GM12878 (cell line): ENCODE data around the gene TK1. TPM values are rescaled to one million over a fixed set of nuclear protein-coding genes. Genes with fewer than 3 reads are reported as not detected.

Experiments used
- ATAC-seq: fragments of 200-7000 bp; cut with Tn5 transposase; 3 replicates; pipeline ENCODE4 v1.9.1; 2020; ENCODE audit warnings: mild to moderate bottlenecking, moderate library complexity
- BruUV-seq: library from RNA; stranded (reverse); fragments of 400-500 nt; replicated peaks from 2 replicates; lab custom pipeline; 2021; lab: Mats Ljungman, UMichigan
- CTCF ChIA-PET: fragments of 300-600 bp; sonication (Branson Sonifier 250); formaldehyde crosslinking; extraction: SDS; loops from one replicate; lab custom pipeline; 2021; ENCODE audit warnings: inconsistent platforms; lab: Yijun Ruan, JAX
- POLR2A ChIA-PET: fragments of 350-600 bp; formaldehyde crosslinking; extraction: SDS; loops from one replicate; lab custom pipeline; 2021; ENCODE audit warnings: inconsistent platforms; lab: Charles Lee
- RAD21 ChIA-PET: fragments of 300-600 bp; sonication (Branson Sonifier 250); formaldehyde crosslinking; loops from one replicate; lab custom pipeline; 2023; ENCODE audit warnings: antibody characterized with exemption; ENCODE audit not compliant: unreplicated experiment; lab: Charles Lee
- SMC1A ChIA-PET: fragments of 300-600 bp; sonication (Branson Sonifier 250); formaldehyde crosslinking; loops from one replicate; lab custom pipeline; 2023; ENCODE audit not compliant: unreplicated experiment, uncharacterized antibody; lab: Charles Lee
- DNase-seq: peaks from one replicate; pipeline ENCODE4 v3.0.0-alpha.2; 2011; ENCODE audit warnings: low read depth, low spot score
- FAIRE-seq: peaks from 3 replicates; lab custom pipeline; 2011; peaks lifted over from hg19 to GRCh38; lab: Jason Lieb, UNC
- H2AFZ ChIP-seq: 2 replicates; pipeline ENCODE4 v1.6.0; 2011; ENCODE audit warnings: low read depth, low read length, control low read depth; ENCODE audit not compliant: control insufficient read depth
- H3K27ac ChIP-seq: 2 replicates; pipeline ENCODE4 v1.5.1; 2011; ENCODE audit warnings: control low read depth; ENCODE audit not compliant: control insufficient read depth, insufficient read depth
- H3K27me3 ChIP-seq, 2 experiments: replicated peaks in 1 of 2; 2 replicates each; pipeline versions ENCODE4 v1.6.0 to v1.6.1; 2011; ENCODE audit warnings: low read length in 1 of 2; ENCODE audit not compliant: control insufficient read depth in 2 of 2, insufficient read depth in 2 of 2
- H3K36me3 ChIP-seq, 2 experiments: 2 replicates each; pipeline ENCODE4 v1.5.1; 2011; ENCODE audit warnings: low read length in 1 of 2; ENCODE audit not compliant: control insufficient read depth in 2 of 2, insufficient read depth in 2 of 2
- H3K4me1 ChIP-seq: 2 replicates; pipeline ENCODE4 v1.6.1; 2011; ENCODE audit warnings: mild to moderate bottlenecking, low read length, moderate library complexity, mixed read lengths; ENCODE audit not compliant: control insufficient read depth, insufficient read depth
- H3K4me2 ChIP-seq: 2 replicates; pipeline ENCODE4 v1.6.0; 2011; ENCODE audit warnings: control low read depth; ENCODE audit not compliant: control insufficient read depth, insufficient read depth
- H3K4me3 ChIP-seq: fragments of 200-600 bp; sonication (generic); 2 replicates; pipeline ENCODE4 v1.5.1; 2016
- H3K79me2 ChIP-seq: 2 replicates; pipeline ENCODE4 v1.6.0; 2011; ENCODE audit warnings: low read length; ENCODE audit not compliant: control insufficient read depth, insufficient read depth
- H3K9ac ChIP-seq: 2 replicates; pipeline ENCODE4 v1.8.0; 2011; ENCODE audit warnings: low read length, control low read depth, mixed read lengths; ENCODE audit not compliant: control insufficient read depth, insufficient read depth
- H3K9me3 ChIP-seq: replicated peaks from 3 replicates; pipeline ENCODE4 v1.5.1; 2011; ENCODE audit warnings: mild to moderate bottlenecking, low read length; ENCODE audit not compliant: control insufficient read depth, insufficient read depth
- H4K20me1 ChIP-seq: 2 replicates; pipeline ENCODE4 v1.6.0; 2011; ENCODE audit not compliant: control insufficient read depth, insufficient read depth
- ATF7 ChIP-seq: fragments of 450-650 bp; IDR thresholded peaks from 2 replicates; pipeline ENCODE4 v1.6.1; 2016; ENCODE audit warnings: low read depth, mild to moderate bottlenecking
- CBFB ChIP-seq: IDR thresholded peaks from 2 replicates; pipeline ENCODE4 v1.6.1; 2016; ENCODE audit warnings: antibody characterized with exemption, low read depth
- CREB1 ChIP-seq: IDR thresholded peaks from 2 replicates; pipeline ENCODE4 v1.6.1; 2012; ENCODE audit warnings: low read depth, mild to moderate bottlenecking, inconsistent platforms
- SP1 ChIP-seq: IDR thresholded peaks from one replicate; pipeline ENCODE4 v1.6.1; 2011; ENCODE audit warnings: low read depth, low read length
- WGBS: methylation state at CpG from one replicate; pipeline ENCODE4 v1.1.6; 2016; ENCODE audit warnings: low lambda C conversion rate; ENCODE audit not compliant: insufficient replicate concordance, insufficient coverage; ENCODE audit errors: missing lambda C conversion rate; 5-methylcytosine and 5-hydroxymethylcytosine counted together
- in situ Hi-C: fragments of 300-500 bp; cut with MboI; formaldehyde crosslinking; loops from 9 replicates; pipeline ENCODE4 v1.14.3; 2018; ENCODE audit warnings: mixed read lengths
- intact Hi-C: fragments of 100-400 bp; cut with micrococcal nuclease; formaldehyde crosslinking; loops from one replicate; pipeline ENCODE4 v1.14.2; 2022; ENCODE audit not compliant: unreplicated experiment
- polyA plus RNA-seq, 11 experiments: library from polyadenylated mRNA; depleted of rRNA in 4 of 11; unstranded in 6 of 11; stranded (reverse) in 5 of 11; fragments of >200 nt; fragmentation: Nextera tagmentation in 4 of 11; fragmentation: Illumina TruSeq in 1 of 11; extraction: Ambion mirVana in 4 of 11; extraction: Trizol in 1 of 11; gene quantifications; 1 replicate in 1 of 11; 2 replicates in 10 of 11; pipeline versions ENCODE4 v1.2.1 to v1.2.3, GENCODE V29; 2011 to 2016; ENCODE audit warnings: inconsistent platforms in 2 of 11, missing spikeins in 2 of 11, low read depth in 1 of 11
- total RNA-seq, 4 experiments: library from RNA; depleted of rRNA in 3 of 4; stranded (reverse); fragments of >200 nt in 3 of 4; fragmentation: Illumina TruSeq in 1 of 4; extraction: Trizol in 1 of 4; gene quantifications; 2 replicates each; pipeline versions ENCODE4 v1.2.1 to v1.2.3, GENCODE V29; 2013 to 2021
- TF ChIP-seq, protein P1 (sequence below): fragments of 450-650 bp; IDR thresholded peaks from 2 replicates; pipeline ENCODE4 v1.6.1; 2017; ENCODE audit warnings: mild to moderate bottlenecking, moderate library complexity
- TF ChIP-seq, protein P2 (sequence below): fragments of 450-650 bp; formaldehyde crosslinking; IDR thresholded peaks from 2 replicates; pipeline ENCODE4 v1.4.0; 2022; ENCODE audit warnings: mild to moderate bottlenecking, moderate library complexity

TK1 gene
- total and polyA plus RNA-seq, 10 of the 15 experiments (the other 5 are each of a cell fraction or from before 2014, with no cell fraction given), result 4.6 to 175 (median 77.9) TPM

DNA sequence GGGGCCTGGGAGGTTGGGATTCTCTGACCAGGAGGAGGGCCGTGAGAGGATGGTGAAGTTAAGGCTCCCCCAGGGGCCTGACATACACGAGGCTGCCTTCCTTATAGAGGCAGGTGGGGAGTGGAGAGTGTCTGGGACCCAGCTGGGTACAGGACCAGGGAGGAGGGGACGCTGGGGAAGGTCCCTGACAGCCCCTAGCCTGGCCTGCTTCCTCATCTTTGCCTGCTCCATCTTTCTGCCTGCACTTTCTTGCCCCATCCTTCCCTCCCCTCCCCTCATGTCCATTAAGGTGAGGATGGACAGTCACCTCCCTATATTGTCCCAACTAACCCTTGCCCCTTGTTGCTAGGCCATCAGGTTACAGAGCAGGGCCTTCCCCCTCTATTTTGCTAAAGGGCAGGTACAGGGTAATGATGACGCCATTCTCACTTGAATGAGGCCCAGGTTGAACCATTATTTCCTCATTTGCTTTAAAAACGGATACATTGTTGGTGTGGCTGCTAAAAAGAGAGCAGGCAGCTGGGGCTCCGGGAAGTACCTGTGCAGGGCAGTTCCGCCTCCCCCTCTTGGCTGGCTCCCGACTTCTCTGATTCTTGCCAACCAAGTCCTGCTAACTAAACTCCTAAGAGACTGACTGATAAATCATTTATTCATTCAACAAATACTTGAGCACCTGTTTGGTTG is 39.4 kb downstream of the TK1 start (continued):
- peak; percentile 98 for TF ChIP-seq ATF7
- TF ChIP-seq SP1, result no peak
- TF ChIP-seq, all 136 proteins: peak for 50

GRCh38 chr17:78146881-78147280 is 40.0 kb downstream of the TK1 start:
- Histone ChIP-seq H2AFZ (peak overlapping the region; percentile 31; the same call in 1 of the 2 replicates), H3K27ac (peak overlapping the region; percentile 96), H3K79me2 (peaks cover 2% of the 10 kb centered on the region), H3K36me3 (no peaks in the 10 kb centered on the region; a peak in 1 of 4 replicates), H3K9ac (peak overlapping the region; percentile 77)
- 53% methylated on average over 6 of the region's 6 CpGs for WGBS
- no peak for DNase-seq
- RAD21 ChIA-PET, result interaction anchor here (0.8 to 1.6 kb wide), 2 partner anchors 12 to 30 kb away, joined by 3 to 5 read pairs; no protein-coding TSS in a partner anchor
- intact Hi-C loops, result no loop called here
- TF ChIP-seq CREB1 (no peak), CBFB (0 out of 2 replicates have a peak, but pooled peaks have one; percentile 1)
- TF ChIP-seq, protein P1, sequence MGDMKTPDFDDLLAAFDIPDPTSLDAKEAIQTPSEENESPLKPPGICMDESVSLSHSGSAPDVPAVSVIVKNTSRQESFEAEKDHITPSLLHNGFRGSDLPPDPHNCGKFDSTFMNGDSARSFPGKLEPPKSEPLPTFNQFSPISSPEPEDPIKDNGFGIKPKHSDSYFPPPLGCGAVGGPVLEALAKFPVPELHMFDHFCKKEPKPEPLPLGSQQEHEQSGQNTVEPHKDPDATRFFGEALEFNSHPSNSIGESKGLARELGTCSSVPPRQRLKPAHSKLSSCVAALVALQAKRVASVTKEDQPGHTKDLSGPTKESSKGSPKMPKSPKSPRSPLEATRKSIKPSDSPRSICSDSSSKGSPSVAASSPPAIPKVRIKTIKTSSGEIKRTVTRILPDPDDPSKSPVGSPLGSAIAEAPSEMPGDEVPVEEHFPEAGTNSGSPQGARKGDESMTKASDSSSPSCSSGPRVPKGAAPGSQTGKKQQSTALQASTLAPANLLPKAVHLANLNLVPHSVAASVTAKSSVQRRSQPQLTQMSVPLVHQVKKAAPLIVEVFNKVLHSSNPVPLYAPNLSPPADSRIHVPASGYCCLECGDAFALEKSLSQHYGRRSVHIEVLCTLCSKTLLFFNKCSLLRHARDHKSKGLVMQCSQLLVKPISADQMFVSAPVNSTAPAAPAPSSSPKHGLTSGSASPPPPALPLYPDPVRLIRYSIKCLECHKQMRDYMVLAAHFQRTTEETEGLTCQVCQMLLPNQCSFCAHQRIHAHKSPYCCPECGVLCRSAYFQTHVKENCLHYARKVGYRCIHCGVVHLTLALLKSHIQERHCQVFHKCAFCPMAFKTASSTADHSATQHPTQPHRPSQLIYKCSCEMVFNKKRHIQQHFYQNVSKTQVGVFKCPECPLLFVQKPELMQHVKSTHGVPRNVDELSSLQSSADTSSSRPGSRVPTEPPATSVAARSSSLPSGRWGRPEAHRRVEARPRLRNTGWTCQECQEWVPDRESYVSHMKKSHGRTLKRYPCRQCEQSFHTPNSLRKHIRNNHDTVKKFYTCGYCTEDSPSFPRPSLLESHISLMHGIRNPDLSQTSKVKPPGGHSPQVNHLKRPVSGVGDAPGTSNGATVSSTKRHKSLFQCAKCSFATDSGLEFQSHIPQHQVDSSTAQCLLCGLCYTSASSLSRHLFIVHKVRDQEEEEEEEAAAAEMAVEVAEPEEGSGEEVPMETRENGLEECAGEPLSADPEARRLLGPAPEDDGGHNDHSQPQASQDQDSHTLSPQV, result peak; percentile 36; the same call in 1 of the 2 replicates
- TF ChIP-seq, protein P2, sequence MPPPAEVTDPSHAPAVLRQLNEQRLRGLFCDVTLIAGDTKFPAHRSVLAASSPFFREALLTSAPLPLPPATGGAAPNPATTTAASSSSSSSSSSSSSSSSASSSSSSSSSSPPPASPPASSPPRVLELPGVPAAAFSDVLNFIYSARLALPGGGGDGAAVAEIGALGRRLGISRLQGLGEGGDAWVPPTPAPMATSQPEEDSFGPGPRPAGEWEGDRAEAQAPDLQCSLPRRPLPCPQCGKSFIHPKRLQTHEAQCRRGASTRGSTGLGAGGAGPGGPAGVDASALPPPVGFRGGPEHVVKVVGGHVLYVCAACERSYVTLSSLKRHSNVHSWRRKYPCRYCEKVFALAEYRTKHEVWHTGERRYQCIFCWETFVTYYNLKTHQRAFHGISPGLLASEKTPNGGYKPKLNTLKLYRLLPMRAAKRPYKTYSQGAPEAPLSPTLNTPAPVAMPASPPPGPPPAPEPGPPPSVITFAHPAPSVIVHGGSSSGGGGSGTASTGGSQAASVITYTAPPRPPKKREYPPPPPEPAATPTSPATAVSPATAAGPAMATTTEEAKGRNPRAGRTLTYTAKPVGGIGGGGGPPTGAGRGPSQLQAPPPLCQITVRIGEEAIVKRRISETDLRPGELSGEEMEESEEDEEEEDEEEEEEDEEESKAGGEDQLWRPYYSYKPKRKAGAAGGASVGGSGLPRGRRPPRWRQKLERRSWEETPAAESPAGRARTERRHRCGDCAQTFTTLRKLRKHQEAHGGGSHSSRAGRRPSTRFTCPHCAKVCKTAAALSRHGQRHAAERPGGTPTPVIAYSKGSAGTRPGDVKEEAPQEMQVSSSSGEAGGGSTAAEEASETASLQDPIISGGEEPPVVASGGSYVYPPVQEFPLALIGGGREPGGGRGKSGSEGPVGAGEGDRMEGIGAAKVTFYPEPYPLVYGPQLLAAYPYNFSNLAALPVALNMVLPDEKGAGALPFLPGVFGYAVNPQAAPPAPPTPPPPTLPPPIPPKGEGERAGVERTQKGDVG, result 0 out of 2 replicates have a peak, but pooled peaks have one; percentile 29
- TF ChIP-seq, all 136 proteins: peak for 3
- no peaks in the 10 kb centered on the region for H4K20me1 ChIP-seq
- no peak for FAIRE-seq
- POLR2A ChIA-PET, result interaction anchor here (0.5 to 2.4 kb wide), 7 partner anchors 8 to 30 kb away, joined by 3 to 11 read pairs (median 4); partner anchors contain the start of gene TMC6
- SMC1A ChIA-PET, result interaction anchor here (0.6 to 2.2 kb wide), 4 partner anchors 12 to 36 kb away, joined by 3 to 5 read pairs (median 3); no protein-coding TSS in a partner anchor
- H3K4me1 ChIP-seq, result peaks cover 69% of the 10 kb centered on the region
- H3K27me3 ChIP-seq, result no peaks in the 10 kb centered on the region
- no peak overlapping the region for H3K4me3 ChIP-seq
- H3K9me3 ChIP-seq, result no peaks in the 10 kb centered on the region
- BruUV-seq, result no TSS peak
- in situ Hi-C loops, result no loop called here
- H3K4me2 ChIP-seq, result peak overlapping the region; percentile 40
- ATAC-seq, result 0 out of 3 replicates have a peak, but pooled peaks have one; percentile 3
- CTCF ChIA-PET, result interaction anchor here (1.1 to 2.3 kb wide), 3 partner anchors 10 to 27 kb away, joined by 3 to 11 read pairs (median 8); no protein-coding TSS in a partner anchor
